Measurements from ENCODE around the gene SPOCK2.
"Not testable (repeated sequence)": the region's sequence is repeated elsewhere in the genome, so short reads cannot be mapped to it uniquely, and the experiment has no call there.

Gene SPOCK2

GRCh38 chr10:72087969-72088888, at the start of gene SPOCK2:
Gene SPOCK2 (minus strand): TSS chr10:72088551. CDS start chr10:72088328, 223 bp downstream.
- no peak for DNase-seq

GRCh38 chr10:72137583-72137982, 49.2 kb upstream of the SPOCK2 start:
- no peak for DNase-seq

- not testable (repeated sequence) for DNase-seq
Observed at GRCh38 chr10:72136225-72136624, 47.9 kb upstream of the SPOCK2 start.

- no peak for DNase-seq
Observed at GRCh38 chr10:72134785-72135767, 46.7 kb upstream of the SPOCK2 start.

GRCh38 chr10:72133517-72133916, 45.2 kb upstream of the SPOCK2 start:
- no peak for DNase-seq

GRCh38 chr10:72132854-72133253, 44.5 kb upstream of the SPOCK2 start:
- DNase-seq: no peak

- DNase-seq: no peak
Observed at GRCh38 chr10:72127571-72127970, 39.2 kb upstream of the SPOCK2 start.

GRCh38 chr10:72126872-72127232, 38.5 kb upstream of the SPOCK2 start:
- no peak for DNase-seq

GRCh38 chr10:72126184-72126871, 38.0 kb upstream of the SPOCK2 start:
- no peak for DNase-seq

GRCh38 chr10:72124989-72125388, 36.6 kb upstream of the SPOCK2 start:
- no peak for DNase-seq

- DNase-seq: no peak
Observed at GRCh38 chr10:72124381-72124780, 36.0 kb upstream of the SPOCK2 start.

GRCh38 chr10:72123616-72124015, 35.3 kb upstream of the SPOCK2 start:
- DNase-seq: no peak

- no peak for DNase-seq
Observed at GRCh38 chr10:72122221-72122620, 33.9 kb upstream of the SPOCK2 start.

- no peak for DNase-seq
Observed at GRCh38 chr10:72121389-72121788, 33.0 kb upstream of the SPOCK2 start.

GRCh38 chr10:72116372-72116771, 28.0 kb upstream of the SPOCK2 start:
- DNase-seq: no peak

- DNase-seq: no peak
Observed at GRCh38 chr10:72114706-72115450, 26.5 kb upstream of the SPOCK2 start.

GRCh38 chr10:72110673-72111401, 22.5 kb upstream of the SPOCK2 start:
- DNase-seq: no peak

GRCh38 chr10:72109636-72110157, 21.3 kb upstream of the SPOCK2 start:
- DNase-seq: no peak

- DNase-seq: no peak
Observed at GRCh38 chr10:72108830-72109635, 20.7 kb upstream of the SPOCK2 start.

GRCh38 chr10:72108004-72108370, 19.6 kb upstream of the SPOCK2 start:
- not testable (repeated sequence) for DNase-seq

All from right forelimb (tissue), 1 donor.